Suppressor macrophage treated with lipopolysaccharide for 1 hour (primary cell): Measurements from ENCODE around the gene TRIM27.
"Not testable (repeated sequence)": the region's sequence is repeated elsewhere in the genome, so short reads cannot be mapped to it uniquely, and the experiment has no call there.

Source experiments
- DNase-seq, 3 donors: peaks; one replicate each; pipeline ENCODE4 v3.0.0-alpha.2; 2020 to 2022

Gene TRIM27

DNA sequence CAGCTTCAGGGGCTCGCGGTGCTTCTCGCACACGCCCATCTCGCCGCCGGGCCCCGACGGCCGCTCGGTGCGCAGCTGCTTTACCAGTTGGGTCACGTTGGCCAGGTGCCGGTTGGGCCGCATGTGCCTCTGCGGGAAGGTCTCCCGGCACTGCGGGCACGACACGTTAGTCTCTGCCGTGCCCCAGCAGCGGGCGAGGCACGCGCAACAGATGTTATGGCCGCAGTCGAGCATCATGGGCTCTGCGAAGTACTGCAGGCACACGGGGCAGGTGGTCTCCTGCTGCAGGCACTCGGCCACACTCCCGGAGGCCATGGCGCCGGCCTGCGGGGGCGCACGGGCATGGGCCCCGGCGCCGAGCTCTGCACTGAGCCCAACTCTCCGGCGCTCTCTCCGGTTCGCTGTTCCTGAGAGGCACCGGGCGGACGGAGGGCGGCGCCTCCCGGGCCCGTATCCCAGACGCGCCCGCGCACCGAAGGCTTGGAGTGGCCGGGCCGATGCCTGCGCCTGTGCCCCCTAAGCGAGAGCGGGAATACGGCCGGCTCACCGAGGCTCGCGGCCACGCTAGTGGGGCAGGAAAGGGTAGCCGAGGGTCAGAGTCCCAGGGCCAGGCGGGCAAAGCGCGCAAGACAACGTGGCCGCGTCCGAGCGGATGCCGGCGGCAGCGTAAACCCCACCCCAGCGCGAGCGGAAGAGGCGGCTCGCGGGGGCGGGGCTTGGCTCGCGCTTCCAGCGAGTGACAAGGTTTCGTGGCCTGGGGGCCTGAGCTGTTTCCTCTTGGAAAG is at the start of gene TRIM27:
Gene TRIM27, minus strand, starts transcription at position 668 of the 785 bp plus-strand sequence. Its CDS starts 353 bp downstream, at position 315.
- DNase-seq: peak; percentile 95 to 98 (median 97)

DNA sequence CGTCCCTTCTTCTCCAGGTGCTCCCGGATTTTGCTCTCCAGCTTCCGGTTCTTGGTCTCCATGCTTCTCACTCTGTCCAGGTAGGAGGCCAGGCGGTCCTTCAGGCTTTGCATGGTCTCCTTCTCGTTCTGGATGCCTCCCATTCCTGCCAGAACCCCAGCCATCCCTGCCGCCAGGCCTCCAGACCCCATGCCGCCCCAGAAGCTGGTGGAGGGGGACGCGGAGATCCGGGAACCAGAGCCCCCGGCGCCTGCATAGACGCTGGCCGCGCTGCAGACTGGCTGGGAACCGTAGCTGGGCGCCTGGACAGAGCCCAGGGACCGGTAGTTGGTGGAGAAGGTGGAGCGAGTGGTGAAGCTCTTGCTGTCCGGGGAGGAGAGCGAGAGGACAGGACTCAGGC is 46.3 kb upstream of the TRIM27 start:
- not testable (repeated sequence) for DNase-seq

GRCh38 chr6:28969129-28969528 is 45.3 kb upstream of the TRIM27 start:
- DNase-seq: no peak

GRCh38 chr6:28968476-28968875 is 44.7 kb upstream of the TRIM27 start:
- DNase-seq: no peak

DNA sequence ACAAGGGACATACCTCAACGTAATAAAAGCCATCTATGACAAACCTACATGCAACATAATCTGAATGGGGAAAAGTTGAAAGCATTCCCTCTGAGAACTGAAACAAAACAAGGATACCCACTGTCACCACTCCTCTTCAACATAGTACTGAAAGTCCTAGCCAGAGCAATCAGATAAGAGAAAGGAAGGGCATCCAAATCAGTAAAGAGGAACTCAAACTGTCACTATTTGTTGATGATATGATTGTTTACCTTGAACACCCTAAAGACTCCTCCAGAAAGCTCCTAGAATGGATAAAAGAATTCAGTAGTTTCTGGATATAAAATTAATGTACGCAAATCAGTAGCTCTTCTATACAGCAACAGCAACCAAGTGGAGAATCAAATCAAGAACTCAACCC is 41.9 kb upstream of the TRIM27 start:
- no peak for DNase-seq

GRCh38 chr6:28960846-28961500 is 37.2 kb upstream of the TRIM27 start:
- DNase-seq: no peak

GRCh38 chr6:28958561-28959243 is 34.9 kb upstream of the TRIM27 start:
- not testable (repeated sequence) for DNase-seq

- DNase-seq: not testable (repeated sequence)
Measured at GRCh38 chr6:28957795-28958314, 34.1 kb upstream of the TRIM27 start.

GRCh38 chr6:28956331-28956730 is 32.5 kb upstream of the TRIM27 start:
- no peak for DNase-seq

- DNase-seq: no peak
Measured at GRCh38 chr6:28953585-28954258, 29.9 kb upstream of the TRIM27 start.

DNA sequence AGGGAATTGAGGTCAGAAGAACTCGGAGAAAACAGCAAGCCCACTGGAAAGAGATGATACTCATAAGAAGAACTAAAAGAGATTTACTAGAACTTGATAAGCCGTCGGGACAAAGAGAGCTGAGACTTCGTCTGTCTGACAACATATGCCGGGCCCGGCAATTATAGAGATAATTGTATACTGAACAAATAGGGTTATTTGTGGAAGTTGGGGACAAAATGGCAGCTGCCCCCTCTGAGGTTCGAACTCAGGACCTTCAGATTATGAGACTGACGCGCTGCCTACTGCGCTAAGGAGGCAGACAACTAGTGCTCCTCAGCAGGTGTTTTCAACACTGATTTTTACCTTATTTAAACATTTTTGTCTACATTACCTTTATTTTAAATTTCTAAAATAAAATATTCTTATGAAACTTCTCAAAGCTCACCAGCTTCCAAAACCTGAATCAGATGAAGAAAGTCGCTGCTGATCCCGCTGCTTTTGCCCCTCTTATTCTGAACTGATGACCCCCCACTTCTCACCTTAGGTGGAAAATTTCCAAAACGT is 29.3 kb upstream of the TRIM27 start:
- peak; percentile 44 to 65 (median 62) for DNase-seq

DNA sequence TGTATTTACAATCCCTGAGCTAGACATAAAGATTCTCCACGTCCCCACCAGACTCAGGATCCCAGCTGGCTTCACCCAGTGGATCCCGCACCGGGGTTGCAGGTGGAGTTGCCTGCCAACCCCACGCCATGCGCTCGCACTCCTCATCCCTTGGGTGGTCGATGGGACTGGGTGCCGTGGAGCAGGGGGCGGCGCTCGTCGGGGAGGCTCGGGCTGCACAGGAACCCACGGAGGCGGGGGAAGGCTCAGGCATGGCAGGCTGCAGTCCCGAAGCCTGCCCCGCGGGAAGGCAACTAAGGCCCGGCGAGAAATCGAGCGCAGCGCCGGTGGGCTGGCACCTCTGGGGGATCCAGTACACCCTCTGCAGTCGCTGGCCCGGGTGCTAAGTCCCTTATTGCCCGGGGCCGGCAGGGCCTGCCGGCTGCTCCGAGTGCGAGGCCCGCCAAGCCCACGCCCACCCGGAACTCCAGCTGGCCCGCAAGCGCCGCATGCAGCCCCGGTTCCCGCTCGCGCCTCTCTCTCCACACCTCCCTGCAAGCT is 25.9 kb upstream of the TRIM27 start:
- DNase-seq: not testable (repeated sequence)

- DNase-seq: no peak
Measured at GRCh38 chr6:28948782-28949486, 25.1 kb upstream of the TRIM27 start.

DNA sequence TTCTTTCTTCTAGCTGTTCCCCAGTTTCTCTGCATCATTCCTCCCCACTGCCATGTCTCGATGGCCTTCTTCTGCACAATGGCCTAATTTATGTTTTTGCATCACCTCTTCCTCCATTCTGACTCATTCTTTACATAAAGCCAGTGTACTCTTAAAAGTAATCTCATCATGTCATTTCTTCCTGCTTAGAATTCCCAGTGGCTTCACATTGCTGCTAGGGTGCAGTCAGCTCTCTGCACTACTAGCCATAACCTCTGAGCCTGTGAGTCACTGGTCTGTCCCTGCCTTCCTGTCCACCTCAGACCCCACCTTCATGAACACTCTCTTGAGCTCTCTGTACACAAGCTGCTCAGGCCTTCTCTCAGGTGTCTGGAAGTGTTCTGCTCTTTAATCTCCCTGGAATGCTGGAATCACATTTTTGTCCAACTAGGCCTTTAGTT is 24.1 kb upstream of the TRIM27 start:
- peak in 1 of 3 donors; percentile 26 for DNase-seq

DNA sequence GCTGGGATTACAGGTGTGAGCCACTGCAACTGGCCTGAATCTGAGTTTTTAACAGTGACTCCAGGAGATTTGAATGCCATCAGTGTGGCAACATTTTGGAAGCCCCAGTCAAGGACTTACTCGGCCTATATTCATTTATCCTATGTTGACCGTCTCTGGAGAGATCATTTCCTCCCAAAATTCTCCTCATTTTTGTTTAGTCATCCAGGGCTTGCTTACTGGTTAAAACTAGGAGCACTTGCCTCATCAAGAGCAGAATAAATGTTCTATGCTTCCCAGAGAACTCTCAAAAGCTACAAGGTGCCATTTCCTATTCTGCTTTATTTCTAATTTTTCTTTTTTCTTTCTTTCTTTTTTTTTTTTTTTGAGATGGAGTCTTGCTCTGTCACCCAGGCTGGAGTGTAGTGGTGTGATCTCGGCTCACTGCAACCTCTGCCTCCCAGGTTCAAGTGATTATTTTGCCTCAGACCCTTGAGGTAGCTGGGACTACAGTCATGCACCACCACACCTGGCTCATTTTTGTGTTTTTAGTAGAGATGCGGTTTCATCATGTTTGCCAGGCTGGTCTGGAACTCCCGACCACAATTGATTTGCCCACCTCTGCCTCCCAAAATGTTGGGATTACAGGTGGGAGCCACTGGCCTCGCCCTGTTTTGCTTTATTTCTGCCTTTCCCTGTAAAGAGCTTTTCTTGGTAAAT is 23.4 kb upstream of the TRIM27 start:
- DNase-seq: no peak

- DNase-seq: peak; percentile 18 to 27 (median 23)
Measured at GRCh38 chr6:28945349-28945748, 21.6 kb upstream of the TRIM27 start.

DNA sequence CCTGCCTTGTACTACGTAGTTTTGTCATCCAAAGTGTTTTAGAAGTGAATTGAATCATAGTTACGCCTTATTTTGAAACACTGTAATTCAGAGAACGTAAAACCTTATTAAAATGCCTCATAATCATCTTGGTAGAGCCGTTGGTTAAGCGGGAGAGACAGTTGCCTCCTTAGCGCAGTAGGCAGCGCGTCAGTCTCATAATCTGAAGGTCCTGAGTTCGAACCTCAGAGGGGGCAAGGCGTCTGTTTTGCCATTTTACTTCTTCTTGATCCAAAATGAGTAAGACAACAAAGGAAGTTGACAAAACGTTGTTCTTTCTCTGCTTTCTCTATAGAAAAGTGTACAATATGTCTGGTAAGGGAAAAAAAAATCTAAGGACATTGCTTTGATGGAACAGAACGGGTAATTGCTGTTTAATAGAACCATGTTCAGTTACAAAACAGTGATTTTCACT is 20.7 kb upstream of the TRIM27 start:
- DNase-seq: peak; percentile 78 to 93 (median 89)

DNA sequence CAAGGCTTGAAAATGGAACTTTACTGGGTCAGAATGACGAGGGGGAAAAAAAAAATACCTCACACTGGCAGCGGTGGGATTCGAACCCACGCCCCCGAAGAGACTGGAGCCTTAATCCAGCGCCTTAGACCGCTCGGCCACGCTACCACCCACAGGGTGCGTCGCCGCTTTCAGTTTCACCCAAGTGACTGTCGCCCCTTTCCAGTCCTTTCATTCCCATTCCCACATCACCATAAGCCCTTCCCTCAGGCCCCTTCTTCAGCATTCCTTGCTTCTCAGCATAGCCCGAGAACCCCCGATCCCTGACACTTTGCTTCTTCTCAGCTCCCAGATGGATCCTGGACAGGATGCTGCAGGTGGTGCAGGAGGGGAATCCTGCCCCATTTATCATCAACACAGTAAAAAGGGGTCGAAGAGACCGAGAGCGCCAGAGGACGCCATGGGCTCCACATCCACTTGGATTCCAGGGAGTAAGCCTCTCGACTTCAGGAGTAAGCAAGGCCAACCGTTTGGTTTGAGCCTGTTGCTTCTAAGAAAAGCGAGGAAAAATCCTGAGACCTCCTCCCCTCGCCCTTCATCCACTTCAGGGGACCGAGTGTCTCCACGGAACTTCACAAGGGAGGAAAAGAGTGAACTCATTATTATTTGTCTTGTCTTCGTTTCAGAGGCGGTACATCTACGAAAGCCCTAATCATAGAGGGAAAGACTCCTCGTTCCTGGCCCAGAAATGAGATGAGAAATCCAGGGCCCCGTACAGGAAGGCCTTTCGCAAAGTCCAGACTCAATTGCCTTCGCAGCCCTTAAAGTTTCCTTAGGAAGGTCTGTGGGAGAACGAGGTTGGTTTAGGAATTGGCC is 20.0 kb upstream of the TRIM27 start:
- DNase-seq: peak; percentile 82 to 89 (median 84)

DNA sequence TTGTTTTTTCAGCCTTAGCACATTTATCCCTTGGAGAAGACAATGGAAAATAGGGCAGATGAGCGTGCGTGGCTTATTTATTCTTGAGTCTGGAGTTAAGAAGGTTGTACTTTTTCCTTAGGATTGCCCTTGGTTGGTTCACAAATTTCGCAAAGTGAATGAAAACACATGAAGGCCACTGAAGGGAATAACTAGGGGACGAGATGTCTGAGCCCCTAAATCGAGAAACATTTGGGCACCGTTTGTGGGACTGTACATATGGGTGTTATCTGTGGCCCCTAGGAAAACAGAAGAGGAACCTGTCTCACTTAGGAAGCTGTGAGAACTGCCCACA is 19.4 kb upstream of the TRIM27 start:
- no peak for DNase-seq
